WTC11 (cell line): ENCODE results near the gene COG1. TPM values are rescaled to one million over a fixed set of nuclear protein-coding genes. Genes with fewer than 3 reads are reported as not detected.

Source experiments
- ATAC-seq: fragments of 200-7000 bp; cut with Tn5 transposase; 2 replicates; pipeline ENCODE4 v1.10.0; 2021; ENCODE audit warnings: mild to moderate bottlenecking, moderate library complexity
- CTCF ChIA-PET: fragments of 300-600 bp; sonication (Branson Sonifier 250); formaldehyde crosslinking; loops from one replicate; lab custom pipeline; 2021; ENCODE audit warnings: antibody characterized with exemption; lab: Charles Lee
- POLR2A ChIA-PET: fragments of 350-600 bp; sonication (Branson Sonifier 250); formaldehyde crosslinking; loops from one replicate; lab custom pipeline; 2021; ENCODE audit warnings: antibody characterized with exemption; lab: Charles Lee
- DNase-seq: peaks from one replicate; pipeline ENCODE4 v3.0.0; 2021; ENCODE audit warnings: low spot score
- H3K27ac Mint-ChIP-seq: 2 replicates; pipeline ENCODE4 v1.8.0; 2021; ENCODE audit warnings: mixed read lengths
- H3K27me3 Mint-ChIP-seq: 2 replicates; pipeline ENCODE4 v1.8.0; 2021; ENCODE audit warnings: low read depth, mild to moderate bottlenecking, moderate library complexity, mixed read lengths
- H3K36me3 Mint-ChIP-seq: 2 replicates; pipeline ENCODE4 v1.8.0; 2021; ENCODE audit warnings: mixed read lengths
- H3K4me1 Mint-ChIP-seq: 2 replicates; pipeline ENCODE4 v1.8.0; 2022; ENCODE audit warnings: mixed read lengths
- H3K4me3 Mint-ChIP-seq: 2 replicates; pipeline ENCODE4 v1.8.0; 2021; ENCODE audit warnings: mild to moderate bottlenecking, moderate library complexity, mixed read lengths
- H3K9me3 Mint-ChIP-seq: 2 replicates; pipeline ENCODE4 v1.8.0; 2021; ENCODE audit warnings: mixed read lengths
- ATF2 ChIP-seq: sonication (generic); formaldehyde crosslinking; IDR thresholded peaks from 2 replicates; pipeline ENCODE4 v1.8.1; 2022; ENCODE audit warnings: low read depth, missing genetic modification reagents, borderline replicate concordance
- E2F1 ChIP-seq: sonication (generic); formaldehyde crosslinking; IDR thresholded peaks from 2 replicates; pipeline ENCODE4 v1.8.0; 2022; ENCODE audit warnings: mild to moderate bottlenecking, missing genetic modification reagents
- E2F5 ChIP-seq: sonication (generic); formaldehyde crosslinking; IDR thresholded peaks from 2 replicates; pipeline ENCODE4 v1.8.1; 2022; ENCODE audit warnings: mild to moderate bottlenecking, moderate library complexity, missing genetic modification reagents
- ELF4 ChIP-seq: sonication (generic); formaldehyde crosslinking; IDR thresholded peaks from 2 replicates; pipeline ENCODE4 v1.8.1; 2022; ENCODE audit warnings: low read depth, mild to moderate bottlenecking, moderate library complexity, missing genetic modification reagents
- EMX1 ChIP-seq: fragments of 250-450 bp; sonication (Bioruptor Pico); IDR thresholded peaks from 2 replicates; pipeline ENCODE4 v1.8.0; 2021; ENCODE audit warnings: mild to moderate bottlenecking
- FOXP1 ChIP-seq: sonication (generic); formaldehyde crosslinking; IDR thresholded peaks from 2 replicates; pipeline ENCODE4 v1.8.0; 2022; ENCODE audit warnings: missing genetic modification reagents, mild to moderate bottlenecking, moderate library complexity, borderline replicate concordance
- FOXP4 ChIP-seq: sonication (generic); formaldehyde crosslinking; IDR thresholded peaks from 2 replicates; pipeline ENCODE4 v1.8.0; 2022; ENCODE audit warnings: mild to moderate bottlenecking, missing genetic modification reagents
- GRHL2 ChIP-seq: fragments of 250-450 bp; sonication (Bioruptor Pico); IDR thresholded peaks from 2 replicates; pipeline ENCODE4 v1.8.0; 2022; ENCODE audit warnings: mild to moderate bottlenecking, moderate library complexity; ENCODE audit not compliant: insufficient replicate concordance, severe bottlenecking
- MLX ChIP-seq: sonication (generic); formaldehyde crosslinking; IDR thresholded peaks from 2 replicates; pipeline ENCODE4 v1.8.1; 2023; ENCODE audit warnings: mild to moderate bottlenecking, missing genetic modification reagents, moderate library complexity
- OVOL2 ChIP-seq: fragments of 250-450 bp; sonication (Bioruptor Pico); IDR thresholded peaks from 2 replicates; pipeline ENCODE4 v1.9.0; 2021; ENCODE audit warnings: mild to moderate bottlenecking, borderline replicate concordance
- RORB ChIP-seq: fragments of 250-450 bp; sonication (Bioruptor Pico); IDR thresholded peaks from 2 replicates; pipeline ENCODE4 v1.9.0; 2021; ENCODE audit warnings: mild to moderate bottlenecking
- SMAD3 ChIP-seq: sonication (generic); formaldehyde crosslinking; IDR thresholded peaks from 2 replicates; pipeline ENCODE4 v1.8.0; 2022; ENCODE audit warnings: missing genetic modification reagents, mild to moderate bottlenecking, borderline replicate concordance
- SOX15 ChIP-seq: fragments of 250-450 bp; sonication (Bioruptor Pico); IDR thresholded peaks from 2 replicates; pipeline ENCODE4 v1.9.0; 2021; ENCODE audit warnings: mild to moderate bottlenecking
- TEAD4 ChIP-seq: sonication (generic); formaldehyde crosslinking; IDR thresholded peaks from 2 replicates; pipeline ENCODE4 v1.8.0; 2022; ENCODE audit warnings: mild to moderate bottlenecking, missing genetic modification reagents
- TP53 ChIP-seq: sonication (generic); formaldehyde crosslinking; IDR thresholded peaks from 2 replicates; pipeline ENCODE4 v1.8.1; 2023; ENCODE audit warnings: mild to moderate bottlenecking, missing genetic modification reagents
- USF1 ChIP-seq: sonication (generic); formaldehyde crosslinking; IDR thresholded peaks from 2 replicates; pipeline ENCODE4 v1.8.0; 2022; ENCODE audit warnings: mild to moderate bottlenecking, missing genetic modification reagents
- ZMAT4 ChIP-seq: fragments of 250-450 bp; sonication (Bioruptor Pico); IDR thresholded peaks from 2 replicates; pipeline ENCODE4 v1.9.0; 2021; ENCODE audit warnings: mild to moderate bottlenecking
- ZNF263 ChIP-seq: sonication (generic); formaldehyde crosslinking; IDR thresholded peaks from 2 replicates; pipeline ENCODE4 v1.8.1; 2022; ENCODE audit warnings: low read depth, mild to moderate bottlenecking, moderate library complexity, missing genetic modification reagents
- ZNF281 ChIP-seq: sonication (generic); formaldehyde crosslinking; IDR thresholded peaks from 2 replicates; pipeline ENCODE4 v1.8.0; 2023; ENCODE audit warnings: mild to moderate bottlenecking, missing genetic modification reagents
- ZNF416 ChIP-seq: fragments of 250-450 bp; sonication (Bioruptor Pico); IDR thresholded peaks from 2 replicates; pipeline ENCODE4 v1.9.0; 2021; ENCODE audit warnings: mild to moderate bottlenecking, inconsistent platforms
- total RNA-seq: library from RNA; stranded (reverse); gene quantifications from 3 replicates; pipeline ENCODE4 v1.2.3, GENCODE V29; 2021

Gene COG1
- total RNA-seq, 1 experiment from 2014 or later = 22.6 TPM

GRCh38 chr17:73168667-73169066, 24.2 kb upstream of the COG1 start:
- ChIA-PET POLR2A (no interaction called here), CTCF (interaction anchor here (1.2 kb wide), 1 partner anchor 183 kb away, joined by 7 read pairs; no protein-coding TSS in a partner anchor)
- H3K4me3 Mint-ChIP-seq = no peak overlapping the region
- peaks cover 53% of the 10 kb centered on the region for H3K27me3 Mint-ChIP-seq
- DNase-seq (no peak), ATAC-seq (no peak)
- H3K9me3 Mint-ChIP-seq = peaks cover 15% of the 10 kb centered on the region
- no peak overlapping the region for H3K27ac Mint-ChIP-seq
- peaks cover 51% of the 10 kb centered on the region for H3K4me1 Mint-ChIP-seq
- peaks cover 16% of the 10 kb centered on the region for H3K36me3 Mint-ChIP-seq
- no peak for TF ChIP-seq ZNF416 (CRISPR knock-in tag)
- no peak for TF ChIP-seq TP53
- no peak for TF ChIP-seq ZNF281 (CRISPR knock-in tag)
- no peak for TF ChIP-seq ZMAT4 (CRISPR knock-in tag)
- TF ChIP-seq USF1 (CRISPR knock-in tag) = no peak
- TF ChIP-seq EMX1 (CRISPR knock-in tag) = no peak
- no peak for TF ChIP-seq MLX (CRISPR knock-in tag)
- no peak for TF ChIP-seq ATF2 (CRISPR knock-in tag)
- TF ChIP-seq TEAD4 = no peak
- no peak for TF ChIP-seq SOX15 (CRISPR knock-in tag)
- TF ChIP-seq OVOL2 (CRISPR knock-in tag) = no peak
- TF ChIP-seq GRHL2 (CRISPR knock-in tag) = no peak
- no peak for TF ChIP-seq ZNF263 (CRISPR knock-in tag)
- no peak for TF ChIP-seq E2F5 (CRISPR knock-in tag)

- ATAC-seq (peak; percentile 46), DNase-seq (no peak)
- Mint-ChIP-seq H3K4me1 (peaks cover 47% of the 10 kb centered on the region), H3K9me3 (peaks cover 15% of the 10 kb centered on the region), H3K4me3 (no peak overlapping the region; the same call in 1 of the 2 replicates), H3K27me3 (peaks cover 38% of the 10 kb centered on the region), H3K36me3 (peaks cover 16% of the 10 kb centered on the region), H3K27ac (no peak overlapping the region)
- ChIA-PET POLR2A (no interaction called here), CTCF (interaction anchor here (0.6 to 1.8 kb wide), 3 partner anchors 19 to 613 kb away, joined by 4 to 6 read pairs (median 5); no protein-coding TSS in a partner anchor)
- TF ChIP-seq FOXP4 (CRISPR knock-in tag) (no peak), RORB (CRISPR knock-in tag) (no peak), FOXP1 (CRISPR knock-in tag) (no peak), ELF4 (no peak), E2F1 (CRISPR knock-in tag) (no peak), SMAD3 (CRISPR knock-in tag) (0 out of 2 replicates have a peak, but pooled peaks have one; percentile 26), ZNF281 (CRISPR knock-in tag) (peak; percentile 20; the same call in 1 of the 2 replicates), ATF2 (CRISPR knock-in tag) (no peak)
Measured at GRCh38 chr17:73170324-73170723, 22.5 kb upstream of the COG1 start.
